Heart left ventricle (tissue), 16 donors: ENCODE measurements around the gene TNP2. TPM values are rescaled to one million over a fixed set of nuclear protein-coding genes. Genes with fewer than 3 reads are reported as not detected.

Source experiments
- ATAC-seq, 4 donors: fragments of 200-7000 bp; cut with Tn5 transposase; one replicate each; pipeline ENCODE4 v1.9.1; 2020 to 2022; ENCODE audit warnings: moderate library complexity in 4 of 4, mild to moderate bottlenecking in 3 of 4, moderate number of reproducible peaks in 1 of 4
- DNase-seq, 5 donors: peaks; one replicate each; pipeline ENCODE4 v3.0.0-alpha.2; 2020
- H3K27ac ChIP-seq, 12 donors: fragments of 200-600 bp; sonication (generic) in 4 of 12; one replicate each; pipeline versions ENCODE4 v1.5.0 to v1.8.0; 2016 to 2022; ENCODE audit warnings: mild to moderate bottlenecking in 2 of 12
- H3K27me3 ChIP-seq, 9 donors: fragments of 200-600 bp; sonication (generic) in 2 of 9; one replicate each; pipeline versions ENCODE4 v1.5.1 to v1.8.0; 2016 to 2022; ENCODE audit warnings: mild to moderate bottlenecking in 3 of 9
- H3K36me3 ChIP-seq, 9 donors: fragments of 200-600 bp; sonication (generic) in 2 of 9; one replicate each; pipeline versions ENCODE4 v1.5.0 to v1.8.0; 2018 to 2022; ENCODE audit warnings: mild to moderate bottlenecking in 2 of 9
- H3K4me1 ChIP-seq, 12 donors: fragments of 200-600 bp; sonication (generic) in 4 of 12; one replicate each; pipeline versions ENCODE4 v1.5.0 to v1.8.0; 2016 to 2022; ENCODE audit warnings: mild to moderate bottlenecking in 3 of 12
- H3K4me3 ChIP-seq, 12 donors: fragments of 200-600 bp; sonication (generic) in 4 of 12; one replicate each; pipeline versions ENCODE4 v1.5.0 to v1.8.0; 2017 to 2022; ENCODE audit warnings: mild to moderate bottlenecking in 9 of 12, moderate library complexity in 4 of 12
- H3K9me3 ChIP-seq, 12 donors: fragments of 200-600 bp; sonication (generic) in 4 of 12; one replicate each; pipeline versions ENCODE4 v1.5.0 to v1.8.0; 2016 to 2022; ENCODE audit warnings: mild to moderate bottlenecking in 1 of 12
- POLR2A ChIP-seq, 2 donors: fragments of 450-650 bp; IDR thresholded peaks; one replicate each; pipeline ENCODE4 v1.6.1; 2017; ENCODE audit warnings: antibody characterized with exemption in 2 of 2, mild to moderate bottlenecking in 2 of 2, moderate library complexity in 2 of 2
- WGBS, 4 donors: extraction: QIAGEN DNeasy Blood & Tissue Kit in 2 of 4; methylation state at CpG; one replicate each; pipeline versions ENCODE4 v1.1.5 to v1.1.7; 2013 to 2018; 5-methylcytosine and 5-hydroxymethylcytosine counted together
- intact Hi-C, 10 donors: fragments of 100-400 bp; cut with DNase I; formaldehyde crosslinking; loops; one replicate each; pipeline versions ENCODE4 v1.11.1 to v1.14.2; 2022
- polyA plus RNA-seq, 2 donors: library from polyadenylated mRNA; stranded (reverse); fragments of 200-250 nt; gene quantifications; one replicate each; pipeline ENCODE4 v1.2.3, GENCODE V29; 2013
- total RNA-seq, 9 donors: library from RNA; depleted of rRNA in 2 of 9; stranded (reverse); fragments of >200 nt in 2 of 9; fragmentation: NEBNext Ultra II Directional in 3 of 9; extraction: Animal tissue kit (Norgen Biotek cat#: 25700) in 3 of 9; gene quantifications; one replicate each; pipeline versions ENCODE4 v1.1.0 to v1.2.4, GENCODE V29; 2016 to 2023
- TF ChIP-seq, protein P1 (sequence below), 12 donors: fragments of 200-600 bp; sonication (generic) in 4 of 12; IDR thresholded peaks; one replicate each; pipeline versions ENCODE4 v1.5.0 to v1.8.0; 2018 to 2022; ENCODE audit warnings: antibody characterized with exemption in 12 of 12, mild to moderate bottlenecking in 5 of 12
- donor health status: ischemic (EF 13 %, LVEDD 7.1; RV severe dilation, severe dysfunction).
- donor health status: healthy with polysubstance abuse.
- donor health status: DM: no; HTN: yes; CAD: no.
- donor health status: DM: no; HTN: no; CAD: no.
- donor health status: ischemic (EF 25% LVEDD 6.9; RV normal size, moderate dysfunction).
- donor health status: ischemic (EF 25% LVEDD 5.7; RV mildly dilated, moderate dysfunction).
- donor health status: healthy.
- donor health status: DM: yes; HTN: yes; CAD: no.
- donor health status: ischemic (EF 35%, LVEDD 5.7; RV mildly dilated, moderate dysfunction).
- donor health status: nonischemic (EF 11% LVEDD 7.7; RV severe dilation, severe dysfunction).
- donor health status: DM: yes; HTN: yes; CAD: no.
- donor health status: PGD.
- donor health status: ischemic (EF 29% LVEDD 5.4; RV normal size, mild dysfunction).
- donor health status: nonischemic (EF 23%, LVEDD 6.1; RV moderate dilation, normal function).

TNP2 gene
- total and polyA plus RNA-seq, 11 donors: not detected

DNA sequence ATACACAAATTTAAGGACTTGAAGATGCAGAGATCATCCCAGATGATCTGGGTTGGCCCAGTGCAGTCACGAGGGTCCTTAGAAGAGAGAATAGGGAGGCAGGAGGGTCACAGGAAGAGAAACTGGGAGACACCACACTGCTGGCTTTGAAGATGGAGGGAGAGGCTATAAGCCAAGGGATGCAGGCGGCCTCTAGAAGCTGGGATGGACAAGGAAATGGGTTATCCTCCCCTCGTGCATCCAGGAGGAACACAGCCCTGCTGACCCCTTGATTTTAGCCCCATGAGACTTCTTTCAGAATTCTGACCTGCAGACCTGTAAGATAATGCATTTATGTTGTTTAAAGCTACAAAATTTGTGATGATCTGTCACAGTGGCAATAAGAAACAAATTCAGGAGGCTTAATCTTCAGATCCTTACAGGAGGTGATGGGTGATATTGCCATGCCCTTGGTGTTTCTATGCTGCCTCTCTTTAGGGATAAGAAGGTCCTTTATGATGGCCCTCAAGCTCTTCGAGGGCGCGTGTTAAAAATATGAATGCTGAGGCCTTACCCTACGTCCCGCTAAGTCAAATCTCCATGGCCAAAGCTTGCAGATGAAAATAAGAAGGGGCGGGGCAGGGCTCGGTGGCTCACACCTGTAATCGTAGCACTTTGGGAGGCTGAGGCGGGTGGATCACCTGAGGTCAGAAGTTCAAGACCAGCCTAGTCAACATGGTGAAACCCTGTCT, 8.6 kb upstream of the TNP2 start:
- no peak overlapping the region for H3K4me3 ChIP-seq
- no peak for ATAC-seq
- no peaks in the 10 kb centered on the region for H3K9me3 ChIP-seq
- TF ChIP-seq, protein P1, sequence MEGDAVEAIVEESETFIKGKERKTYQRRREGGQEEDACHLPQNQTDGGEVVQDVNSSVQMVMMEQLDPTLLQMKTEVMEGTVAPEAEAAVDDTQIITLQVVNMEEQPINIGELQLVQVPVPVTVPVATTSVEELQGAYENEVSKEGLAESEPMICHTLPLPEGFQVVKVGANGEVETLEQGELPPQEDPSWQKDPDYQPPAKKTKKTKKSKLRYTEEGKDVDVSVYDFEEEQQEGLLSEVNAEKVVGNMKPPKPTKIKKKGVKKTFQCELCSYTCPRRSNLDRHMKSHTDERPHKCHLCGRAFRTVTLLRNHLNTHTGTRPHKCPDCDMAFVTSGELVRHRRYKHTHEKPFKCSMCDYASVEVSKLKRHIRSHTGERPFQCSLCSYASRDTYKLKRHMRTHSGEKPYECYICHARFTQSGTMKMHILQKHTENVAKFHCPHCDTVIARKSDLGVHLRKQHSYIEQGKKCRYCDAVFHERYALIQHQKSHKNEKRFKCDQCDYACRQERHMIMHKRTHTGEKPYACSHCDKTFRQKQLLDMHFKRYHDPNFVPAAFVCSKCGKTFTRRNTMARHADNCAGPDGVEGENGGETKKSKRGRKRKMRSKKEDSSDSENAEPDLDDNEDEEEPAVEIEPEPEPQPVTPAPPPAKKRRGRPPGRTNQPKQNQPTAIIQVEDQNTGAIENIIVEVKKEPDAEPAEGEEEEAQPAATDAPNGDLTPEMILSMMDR (IDR thresholded peaks at IDR 0.05): no peak
- TF ChIP-seq POLR2A (IDR thresholded peaks at IDR 0.05): no peak
- H3K27ac ChIP-seq: no peak overlapping the region
- DNase-seq: no peak
- no peaks in the 10 kb centered on the region for H3K36me3 ChIP-seq
- H3K27me3 ChIP-seq: no peaks in the 10 kb centered on the region
- intact Hi-C loops: no loop called here
- H3K4me1 ChIP-seq: no peaks in the 10 kb centered on the region
- 84 to 91% (median 89%) methylated on average over 12 of the region's 12 CpGs for WGBS, 4 donors

DNA sequence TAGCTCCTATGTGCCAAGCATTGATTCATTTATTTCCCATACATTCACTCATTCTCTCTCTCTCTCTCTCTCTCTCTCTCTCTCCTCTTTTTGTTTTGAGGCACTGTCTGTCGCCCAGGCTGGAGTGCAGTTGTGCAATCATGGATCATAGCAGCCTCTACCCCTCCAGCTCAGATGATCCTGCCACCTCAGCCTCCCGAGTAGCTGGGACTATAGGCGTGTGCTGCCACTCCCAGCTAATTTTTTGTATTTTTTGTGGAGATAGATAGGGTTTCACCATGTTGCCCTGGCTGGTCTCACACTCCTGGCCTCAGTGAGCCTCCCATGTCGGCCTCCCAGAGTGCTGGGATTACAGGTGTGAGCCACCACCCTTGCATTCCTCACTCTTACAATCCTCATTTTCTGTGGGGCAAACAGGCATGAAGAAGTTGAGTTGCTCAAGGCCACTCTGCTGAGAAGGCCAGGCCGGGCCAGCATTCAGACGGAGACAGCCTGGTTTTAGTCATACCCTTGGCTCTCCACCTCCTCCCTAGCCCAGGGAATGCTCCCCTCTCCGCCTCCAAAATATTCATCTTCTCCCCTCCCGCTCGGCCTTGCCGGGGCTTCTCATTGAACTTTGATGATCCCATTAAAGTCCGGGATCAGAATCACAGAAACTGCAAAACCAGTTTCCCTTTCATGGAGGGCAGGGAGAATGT, 7.9 kb upstream of the TNP2 start:
- Histone ChIP-seq H3K4me1 (no peaks in the 10 kb centered on the region), H3K9me3 (no peaks in the 10 kb centered on the region), H3K4me3 (no peak overlapping the region), H3K27ac (no peak overlapping the region), H3K36me3 (no peaks in the 10 kb centered on the region), H3K27me3 (no peaks in the 10 kb centered on the region)
- 89 to 93% (median 89%) methylated on average over 11 of the region's 11 CpGs for WGBS, 4 donors
- no peak for ATAC-seq
- intact Hi-C loops: no loop called here
- DNase-seq: no peak
- TF ChIP-seq POLR2A (IDR thresholded peaks at IDR 0.05): no peak
- TF ChIP-seq, protein P1 (IDR thresholded peaks at IDR 0.05): no peak

DNA sequence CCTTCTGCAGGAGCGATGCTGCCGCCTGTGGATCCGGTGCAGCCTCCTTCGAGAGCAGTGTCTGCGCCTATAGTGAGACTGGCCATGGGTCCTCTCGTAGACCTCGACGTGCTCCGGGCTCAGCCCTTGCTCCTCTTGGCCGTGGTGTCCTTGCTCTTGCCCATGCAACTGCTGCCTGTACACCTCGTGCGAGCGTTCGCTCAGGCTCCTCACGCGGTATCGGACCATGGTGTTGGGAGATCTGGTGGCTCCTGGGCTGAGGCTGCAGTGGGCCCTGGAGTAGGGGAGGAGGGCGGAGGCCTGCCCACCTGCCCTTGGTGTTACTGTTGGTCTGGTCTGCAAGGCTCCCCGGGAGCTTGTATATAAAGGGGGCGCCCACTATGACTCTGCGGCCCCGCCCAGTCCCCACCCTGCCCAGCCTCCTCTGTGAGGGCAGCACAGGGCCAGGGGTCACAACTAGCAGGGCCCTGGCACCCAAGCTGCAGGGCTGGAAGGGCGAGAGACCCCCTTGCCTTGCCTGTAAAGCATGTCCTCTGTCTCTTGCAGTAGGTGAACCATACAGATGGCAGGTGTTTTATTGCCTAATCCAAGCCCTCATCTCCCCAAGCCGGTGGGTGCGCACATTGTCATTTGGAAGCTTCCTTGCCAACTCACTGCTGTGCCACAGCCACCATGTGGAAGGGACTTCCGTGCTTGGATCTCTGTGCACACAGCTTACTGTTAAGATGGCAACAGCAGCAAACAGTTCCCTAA, 7.2 kb upstream of the TNP2 start, which contains the start of gene PRM2:
Gene PRM2, minus strand, starts transcription at position 338 of the 753 bp plus-strand sequence. Its CDS starts 110 bp downstream, at position 228.
- WGBS, 4 donors: 89 to 95% (median 93%) methylated on average over 21 to 26 of the region's 26 CpGs
- DNase-seq (no peak), ATAC-seq (peak in 1 of 4 donors; percentile 31)
- intact Hi-C loops: no loop called here
- Histone ChIP-seq H3K27ac (no peak within 1 kb of the TSS), H3K27me3 (no peaks in the 10 kb centered on the region), H3K36me3 (no peaks in the 10 kb centered on the region), H3K9me3 (no peaks in the 10 kb centered on the region), H3K4me1 (no peaks in the 10 kb centered on the region), H3K4me3 (no peak within 1 kb of the TSS)
- TF ChIP-seq POLR2A (IDR thresholded peaks at IDR 0.05): no peak

DNA sequence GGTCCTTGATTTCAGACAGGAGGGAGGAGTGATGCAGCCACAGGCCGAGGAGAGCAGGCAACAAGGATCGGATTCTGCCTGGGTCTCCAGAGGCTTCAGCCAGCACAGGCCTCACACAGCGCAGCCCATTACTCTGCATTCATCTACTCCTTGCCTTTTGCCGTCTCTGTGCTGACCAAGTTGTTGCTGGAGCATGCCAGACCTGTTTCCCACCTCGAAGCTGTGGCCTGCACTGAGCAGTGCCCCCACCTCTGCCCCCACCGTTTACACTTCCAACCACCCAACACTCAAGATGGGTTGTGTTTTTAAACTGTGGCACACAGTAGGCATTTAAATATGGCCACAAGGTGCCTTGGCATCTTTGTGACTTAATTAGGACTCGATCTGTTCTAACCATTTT, 5.8 kb upstream of the TNP2 start:
- 90 to 95% (median 91%) methylated on average over 7 of the region's 7 CpGs for WGBS, 4 donors
- Histone ChIP-seq H3K27me3 (no peaks in the 10 kb centered on the region), H3K4me3 (no peak overlapping the region), H3K4me1 (no peaks in the 10 kb centered on the region), H3K9me3 (no peaks in the 10 kb centered on the region), H3K27ac (no peak overlapping the region), H3K36me3 (no peaks in the 10 kb centered on the region)
- DNase-seq (no peak), ATAC-seq (no peak)
- intact Hi-C loops: no loop called here
- TF ChIP-seq, protein P1 (IDR thresholded peaks at IDR 0.05): no peak
- TF ChIP-seq POLR2A (IDR thresholded peaks at IDR 0.05): no peak
